ENCODE data around the gene PDK2. TPM values are rescaled to one million over a fixed set of nuclear protein-coding genes. Genes with fewer than 3 reads are reported as not detected.
A peak's percentile ranks its signal among the peaks of the same experiment; 100 is the strongest.

PDK2 gene
- total and polyA plus RNA-seq, 2 experiments from 2014 or later: 30.2 to 48.1 TPM

- Histone ChIP-seq H3F3A (ENCODE audit: insufficient read depth) (peaks cover 30% of the 10 kb centered on the region; the same call in 1 of the 2 replicates), H3K4me3 (peak within 1 kb of the TSS; percentile 71), H4K20me1 (ENCODE audit: insufficient read depth) (no peaks in the 10 kb centered on the region), H3K9me3 (ENCODE audit: low read depth) (no peaks in the 10 kb centered on the region), H3K9ac (peak within 1 kb of the TSS; percentile 53), H3K79me2 (ENCODE audit: insufficient read depth) (no peaks in the 10 kb centered on the region), H3K27ac (no peak within 1 kb of the TSS), H3K36me3 (ENCODE audit: low read depth) (no peaks in the 10 kb centered on the region), H3K4me1 (ENCODE audit: insufficient read depth) (peaks cover 22% of the 10 kb centered on the region), H3K9me2 (ENCODE audit: insufficient read depth) (no peaks in the 10 kb centered on the region), H3K27me3 (replicated peaks; ENCODE audit: insufficient read depth) (no peaks in the 10 kb centered on the region), H2AFZ (peak within 1 kb of the TSS; percentile 69), H3K4me2 (ENCODE audit: unreplicated experiment) (peak within 1 kb of the TSS; percentile 74)
- in situ Hi-C loops (cut with MboI): no loop called here
- TF ChIP-seq EZH2 (IDR thresholded peaks at IDR 0.05; ENCODE audit: insufficient read depth, poor library complexity, severe bottlenecking): no peak
- TF ChIP-seq EZH2phosphoT487 (IDR thresholded peaks at IDR 0.05; ENCODE audit: insufficient read depth, low read depth): no peak
- 7 to 15% methylated on average over 25 to 83 of the region's 84 CpGs for WGBS, 2 experiments (ENCODE audit: low coverage in 1 of 2, low lambda C conversion rate in 2 of 2, missing lambda C conversion rate in 2 of 2)
- DNase-seq: peak; percentile 67
Measured at GRCh38 chr17:50129728-50130558, 34.8 kb downstream of the PDK2 start, which contains the start of gene SAMD14. SAMD14 (minus strand) TSS chr17:50130160; CDS start chr17:50124959, 5,201 bp downstream.

- H3K4me2 ChIP-seq (ENCODE audit: unreplicated experiment): no peak overlapping the region
- no peak overlapping the region for H3K9ac ChIP-seq
- TF ChIP-seq EZH2 (IDR thresholded peaks at IDR 0.05; ENCODE audit: insufficient read depth, poor library complexity, severe bottlenecking) (no peak), EZH2phosphoT487 (IDR thresholded peaks at IDR 0.05; ENCODE audit: insufficient read depth, low read depth) (no peak)
- peaks cover 22% of the 10 kb centered on the region for H3K4me1 ChIP-seq (ENCODE audit: insufficient read depth)
- H3K27ac ChIP-seq: no peak overlapping the region
- H3K79me2 ChIP-seq (ENCODE audit: insufficient read depth): no peaks in the 10 kb centered on the region
- H3K36me3 ChIP-seq (ENCODE audit: low read depth): no peaks in the 10 kb centered on the region
- H2AFZ ChIP-seq: no peak overlapping the region
- DNase-seq: no peak
- H4K20me1 ChIP-seq (ENCODE audit: insufficient read depth): no peaks in the 10 kb centered on the region
- in situ Hi-C loops (cut with MboI): no loop called here
- no peaks in the 10 kb centered on the region for H3K9me2 ChIP-seq (ENCODE audit: insufficient read depth)
- H3K27me3 ChIP-seq (replicated peaks; ENCODE audit: insufficient read depth): no peaks in the 10 kb centered on the region
- peaks cover 30% of the 10 kb centered on the region; the same call in 1 of the 2 replicates for H3F3A ChIP-seq (ENCODE audit: insufficient read depth)
- H3K4me3 ChIP-seq: peak overlapping the region; percentile 71
- H3K9me3 ChIP-seq (ENCODE audit: low read depth): no peaks in the 10 kb centered on the region
- 80 to 84% methylated on average over 15 to 19 of the region's 19 CpGs for WGBS, 2 experiments (ENCODE audit: low coverage in 1 of 2, low lambda C conversion rate in 2 of 2, missing lambda C conversion rate in 2 of 2)
Measured at GRCh38 chr17:50130559-50131305, 35.6 kb downstream of the PDK2 start.

- in situ Hi-C loops (cut with MboI): no loop called here
- H3K4me2 ChIP-seq (ENCODE audit: unreplicated experiment): no peak overlapping the region
- peaks cover 33% of the 10 kb centered on the region; the same call in 1 of the 2 replicates for H3F3A ChIP-seq (ENCODE audit: insufficient read depth)
- no peaks in the 10 kb centered on the region for H3K9me2 ChIP-seq (ENCODE audit: insufficient read depth)
- no peak for TF ChIP-seq EZH2 (IDR thresholded peaks at IDR 0.05; ENCODE audit: insufficient read depth, poor library complexity, severe bottlenecking)
- TF ChIP-seq EZH2phosphoT487 (IDR thresholded peaks at IDR 0.05; ENCODE audit: insufficient read depth, low read depth): no peak
- no peaks in the 10 kb centered on the region for H3K79me2 ChIP-seq (ENCODE audit: insufficient read depth)
- WGBS, 2 experiments (ENCODE audit: low coverage in 1 of 2, low lambda C conversion rate in 2 of 2, missing lambda C conversion rate in 2 of 2): 82 to 88% methylated on average over 6 of the region's 6 CpGs
- H3K36me3 ChIP-seq (ENCODE audit: low read depth): no peaks in the 10 kb centered on the region
- H3K9me3 ChIP-seq (ENCODE audit: low read depth): no peaks in the 10 kb centered on the region
- no peak for DNase-seq
- H3K27ac ChIP-seq: no peak overlapping the region
- H3K4me1 ChIP-seq (ENCODE audit: insufficient read depth): peaks cover 22% of the 10 kb centered on the region
- no peak overlapping the region for H3K9ac ChIP-seq
- H3K27me3 ChIP-seq (replicated peaks; ENCODE audit: insufficient read depth): no peaks in the 10 kb centered on the region
- H3K4me3 ChIP-seq: no peak overlapping the region
- no peaks in the 10 kb centered on the region for H4K20me1 ChIP-seq (ENCODE audit: insufficient read depth)
- H2AFZ ChIP-seq: no peak overlapping the region
Measured at GRCh38 chr17:50132104-50132794, 37.1 kb downstream of the PDK2 start.

All from GM23248 (cell line).